Occipital lobe (tissue), 2 donors: ENCODE results near the gene ZNF724. TPM values are rescaled to one million over a fixed set of nuclear protein-coding genes. Genes with fewer than 3 reads are reported as not detected.
"Not testable (repeated sequence)": the region's sequence is repeated elsewhere in the genome, so short reads cannot be mapped to it uniquely, and the experiment has no call there.

ENCODE experiments used
- DNase-seq: peaks from one replicate; lab custom pipeline; 2025; lab: John Stamatoyannopoulos, UW
- total RNA-seq: library from RNA; depleted of rRNA; stranded (reverse); fragments of >200 nt; gene quantifications from one replicate; pipeline ENCODE4 v1.2.3, GENCODE V29; 2014

Gene ZNF724
- total RNA-seq, result 24.8 TPM

DNA sequence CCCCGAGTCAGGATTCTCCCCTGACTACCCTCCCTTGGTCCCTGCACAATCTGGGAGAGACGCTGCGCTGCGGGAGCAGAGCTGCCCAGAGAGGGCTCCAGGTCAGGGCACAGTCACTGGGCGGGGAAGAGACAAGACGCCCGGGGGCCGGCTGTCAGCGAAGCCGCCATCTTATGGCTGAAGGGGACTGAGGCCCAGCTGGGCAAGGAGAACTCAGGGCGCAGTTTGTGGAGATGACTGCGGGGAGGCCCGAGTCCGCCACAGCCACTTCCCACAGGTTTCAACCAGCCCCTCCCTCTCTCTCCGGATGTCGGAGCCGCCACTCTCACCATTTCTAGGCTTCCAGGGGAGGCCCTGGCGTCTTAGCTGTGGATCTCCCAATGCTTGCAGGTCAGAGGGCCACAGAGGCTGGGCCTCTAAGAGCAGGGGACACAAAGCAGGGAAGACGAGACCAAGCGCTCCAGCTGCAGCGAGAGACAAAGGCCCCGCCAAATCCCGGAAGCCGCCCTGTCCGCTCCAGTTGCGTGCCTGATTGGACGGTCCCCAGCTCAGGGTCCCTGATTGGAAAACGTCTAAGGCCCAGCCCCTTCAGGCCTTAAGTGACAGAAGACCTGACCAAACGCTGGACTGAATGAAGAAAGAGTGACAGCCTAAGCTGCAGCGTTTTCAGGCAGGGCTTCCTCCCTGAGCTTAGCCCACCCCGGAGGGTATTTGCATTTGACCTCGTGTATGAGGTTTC, at the start of gene ZNF724:
ZNF724 (minus strand) TSS at position 484 of the 739 bp plus-strand sequence; CDS start at position 332, 152 bp downstream.
- DNase-seq, result peak; percentile 94

GRCh38 chr19:23294141-23294540, 43.9 kb upstream of the ZNF724 start:
- DNase-seq, result no peak

DNA sequence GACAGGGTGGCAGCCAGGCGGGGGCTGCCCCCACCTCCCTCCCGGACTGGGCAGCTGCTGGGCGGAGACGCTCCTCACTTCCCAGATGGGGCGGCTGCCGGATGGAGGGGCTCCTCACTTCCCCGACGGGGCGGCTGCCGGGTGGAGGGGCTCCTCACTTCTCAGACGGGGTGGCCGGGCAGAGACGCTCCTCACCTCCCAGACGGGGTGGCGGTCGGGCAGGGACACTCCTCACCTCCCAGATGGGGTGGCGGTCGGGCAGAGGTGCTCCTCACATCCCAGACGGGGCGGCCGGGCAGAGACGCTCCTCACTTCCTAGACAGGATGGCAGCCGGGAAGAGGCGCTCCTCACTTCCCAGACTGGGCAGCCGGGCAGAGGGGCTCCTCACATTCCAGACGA, 39.8 kb upstream of the ZNF724 start:
- DNase-seq, result not testable (repeated sequence)

- no peak for DNase-seq
Measured at GRCh38 chr19:23287620-23288019, 37.4 kb upstream of the ZNF724 start.

DNA sequence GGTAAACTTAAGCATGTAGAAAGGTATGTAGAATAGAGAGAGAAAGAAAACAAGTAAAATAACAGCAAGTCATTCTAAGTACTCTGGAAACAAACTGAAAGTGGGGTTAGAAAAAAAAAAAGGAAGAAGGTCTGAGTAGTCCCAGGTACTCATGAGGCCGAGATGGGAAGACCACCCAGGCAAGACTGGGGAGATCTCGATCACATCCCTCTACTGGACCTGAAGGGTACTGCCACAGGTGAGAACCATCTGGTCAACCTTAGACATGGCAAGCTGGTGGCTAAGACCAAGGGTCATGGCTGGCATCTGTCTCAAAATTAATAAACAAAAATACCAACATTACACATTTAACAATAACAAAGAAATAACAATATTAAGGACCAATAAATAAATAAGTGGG, 36.3 kb upstream of the ZNF724 start:
- no peak for DNase-seq

- no peak for DNase-seq
Measured at GRCh38 chr19:23285948-23286347, 35.8 kb upstream of the ZNF724 start.

- DNase-seq, result not testable (repeated sequence)
Measured at GRCh38 chr19:23285326-23285725, 35.1 kb upstream of the ZNF724 start.

DNA sequence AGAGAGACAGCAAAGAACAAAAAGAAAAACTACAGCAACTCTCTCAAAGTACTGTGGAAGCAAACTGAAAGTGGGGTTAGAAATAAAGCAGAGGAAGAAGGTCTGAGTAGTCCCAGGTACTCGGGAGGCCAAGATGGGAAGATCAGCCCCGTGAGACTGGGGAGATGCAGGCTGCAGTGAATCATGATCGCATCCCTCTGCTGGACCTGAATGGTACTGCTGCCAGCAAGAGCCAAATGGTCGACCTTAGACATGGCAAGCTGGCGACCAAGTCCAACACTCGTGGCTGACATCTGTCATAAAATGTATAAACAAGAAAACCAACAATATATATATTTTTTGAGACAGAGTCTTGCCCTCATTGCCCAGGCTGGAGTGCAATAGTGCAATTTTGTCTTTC, 33.7 kb upstream of the ZNF724 start:
- no peak for DNase-seq

DNA sequence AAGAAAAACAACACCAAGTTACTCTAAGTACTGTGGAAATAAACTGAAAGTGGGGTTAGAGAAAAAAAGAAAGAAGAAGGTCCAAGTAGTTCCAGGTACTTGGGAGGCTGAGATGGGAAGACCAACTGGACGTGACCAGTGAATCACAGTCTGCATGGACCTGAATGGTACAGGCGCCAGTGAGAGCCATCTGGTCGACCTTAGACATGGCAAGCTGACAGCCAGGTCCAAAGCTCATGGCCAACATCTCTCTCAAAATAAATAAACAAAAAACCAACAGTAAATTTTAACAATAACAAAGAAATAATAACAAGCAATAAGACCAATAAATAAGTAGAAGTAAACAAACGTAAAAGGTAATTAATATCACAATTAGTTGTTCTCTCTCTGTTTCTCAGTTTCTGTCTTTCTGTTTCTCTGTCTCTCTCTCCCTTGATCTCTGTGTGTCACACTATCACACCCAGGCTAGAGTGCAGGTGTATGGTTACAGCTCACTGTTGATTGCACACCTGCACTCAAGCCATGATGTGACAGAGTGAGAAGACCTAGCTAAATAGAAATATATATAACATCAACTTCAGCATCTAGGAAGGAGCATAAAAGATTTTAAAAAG, 31.6 kb upstream of the ZNF724 start:
- DNase-seq, result no peak

DNA sequence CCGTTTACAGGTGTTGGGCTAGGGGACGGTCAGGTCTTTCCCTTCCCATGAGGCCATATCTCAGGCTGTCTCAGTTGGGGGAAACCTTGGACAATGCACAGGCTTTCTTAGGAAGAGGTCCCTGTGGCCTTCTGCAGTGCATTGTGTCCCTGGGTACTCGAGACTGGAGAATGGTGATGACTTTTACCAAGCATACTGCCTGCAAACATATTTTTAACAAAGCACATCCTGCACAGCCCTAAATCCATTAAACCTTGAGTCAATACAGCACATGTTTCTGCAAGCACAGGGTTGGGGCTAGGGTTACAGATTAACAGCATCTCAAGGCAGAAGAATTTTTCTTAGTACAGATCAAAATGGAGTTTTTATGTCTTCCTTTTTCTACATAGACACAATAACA, 27.9 kb upstream of the ZNF724 start:
- DNase-seq, result not testable (repeated sequence)

DNA sequence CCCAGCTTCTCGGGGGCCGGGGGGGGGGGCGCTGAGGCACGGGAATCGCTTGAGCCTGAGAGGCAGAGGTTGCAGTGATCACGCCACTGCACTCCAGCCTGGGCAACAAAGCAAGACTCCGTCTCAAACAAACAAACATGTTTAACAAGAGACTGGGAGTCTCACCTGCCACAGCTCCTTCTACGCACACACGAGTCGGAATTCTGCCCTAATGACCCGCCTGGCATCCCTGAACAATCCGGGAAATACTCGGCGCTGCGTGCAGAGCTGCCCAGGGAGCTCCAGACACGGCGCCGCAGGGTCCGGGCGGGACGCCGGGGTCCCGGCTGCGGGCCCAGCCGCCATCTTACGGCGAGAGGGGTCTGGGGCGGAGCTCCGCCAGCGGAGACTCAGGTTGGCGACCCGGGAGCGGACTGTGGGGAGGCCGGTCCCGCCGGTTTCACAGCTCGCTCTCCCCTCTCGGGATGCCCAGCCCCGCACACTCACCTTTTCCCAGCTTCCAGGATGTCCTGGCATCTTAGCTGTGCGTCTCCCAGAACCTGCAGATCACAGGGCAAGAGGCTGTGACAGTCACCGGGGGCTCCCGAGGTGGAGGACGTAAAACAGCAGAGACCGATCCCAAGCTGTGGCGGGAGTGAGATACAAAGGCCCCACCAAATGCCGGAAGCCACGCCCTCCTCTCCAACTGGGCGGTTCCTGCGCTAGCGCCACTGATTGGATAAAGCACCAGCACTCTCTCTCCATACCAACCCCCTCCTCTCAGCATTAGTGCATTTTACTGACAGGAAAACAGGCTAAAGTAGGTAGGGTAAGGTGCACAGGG, 23.6 kb upstream of the ZNF724 start:
- DNase-seq, result peak; percentile 88

GRCh38 chr19:23273022-23273589, 22.9 kb upstream of the ZNF724 start:
- DNase-seq, result no peak

DNA sequence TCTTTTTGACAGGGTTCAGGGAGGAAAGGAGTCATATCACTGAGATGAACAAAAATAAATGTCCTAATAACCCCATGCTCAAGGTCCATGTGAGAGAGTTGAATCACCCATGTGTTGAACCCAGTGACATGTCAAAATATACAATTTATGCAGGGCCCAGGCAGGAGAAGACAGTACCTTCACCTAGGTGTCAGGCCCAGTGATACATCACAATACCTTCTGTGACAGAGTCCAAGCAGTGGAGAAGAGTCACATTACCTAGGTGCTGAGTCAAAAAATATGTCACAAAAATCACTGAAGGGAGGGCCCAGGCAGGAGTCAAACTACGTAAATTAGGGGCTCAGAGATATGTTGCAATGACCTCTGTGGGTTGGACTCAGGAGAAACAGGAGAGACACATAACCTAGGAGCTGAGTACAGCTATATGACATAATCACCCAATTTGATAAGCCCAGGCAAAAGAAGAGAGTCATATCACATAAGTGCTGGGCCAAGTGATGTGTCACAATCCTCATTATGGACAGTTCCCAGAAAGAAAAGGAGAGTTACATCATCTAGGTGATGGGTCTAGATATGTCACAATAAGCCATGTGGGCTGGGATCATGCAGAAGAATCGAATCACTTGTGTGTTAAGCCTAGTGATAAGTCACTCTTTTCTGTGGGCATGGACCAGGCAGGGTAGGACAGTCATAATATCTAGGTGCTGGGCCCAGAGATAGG, 13.8 kb upstream of the ZNF724 start:
- DNase-seq, result no peak

DNA sequence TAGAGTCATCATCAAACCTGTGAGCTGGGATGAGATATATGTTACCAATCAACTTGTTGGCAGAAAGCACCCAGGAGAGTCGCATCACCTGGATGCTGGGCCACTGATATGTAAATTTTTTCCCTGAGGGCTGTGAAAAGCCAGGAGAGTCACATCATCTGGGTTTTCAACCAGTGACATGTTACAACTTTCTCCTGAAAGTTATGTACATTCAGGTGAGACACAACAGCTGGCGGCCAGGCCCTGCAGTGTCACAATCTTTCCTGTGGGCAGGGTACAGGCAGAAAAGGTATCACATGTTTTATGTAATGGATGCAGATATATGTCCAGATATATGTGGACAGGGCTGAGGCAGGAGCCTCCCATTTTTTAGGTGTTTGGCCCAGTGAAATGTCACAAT, 13.2 kb upstream of the ZNF724 start:
- DNase-seq, result no peak

DNA sequence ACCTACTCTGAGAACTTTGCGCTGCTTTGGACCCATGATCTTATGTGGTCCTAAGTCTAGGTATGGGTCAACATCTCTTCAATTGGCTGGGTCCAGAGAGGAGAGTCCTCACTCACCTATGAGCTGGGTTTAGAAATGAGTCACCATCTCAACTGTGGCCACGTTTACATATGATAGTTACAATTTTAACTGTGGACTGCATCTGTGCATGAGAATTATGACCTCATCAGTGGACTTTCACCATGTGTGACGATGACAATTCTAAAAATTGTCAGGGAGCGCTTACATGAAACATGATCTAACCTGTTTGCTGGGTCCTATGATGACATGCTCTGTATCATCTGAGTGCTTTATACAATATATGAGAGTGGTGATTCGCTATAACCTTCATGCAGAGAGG, 12.7 kb upstream of the ZNF724 start:
- DNase-seq, result no peak

- no peak for DNase-seq
Measured at GRCh38 chr19:23261496-23262020, 11.4 kb upstream of the ZNF724 start.

DNA sequence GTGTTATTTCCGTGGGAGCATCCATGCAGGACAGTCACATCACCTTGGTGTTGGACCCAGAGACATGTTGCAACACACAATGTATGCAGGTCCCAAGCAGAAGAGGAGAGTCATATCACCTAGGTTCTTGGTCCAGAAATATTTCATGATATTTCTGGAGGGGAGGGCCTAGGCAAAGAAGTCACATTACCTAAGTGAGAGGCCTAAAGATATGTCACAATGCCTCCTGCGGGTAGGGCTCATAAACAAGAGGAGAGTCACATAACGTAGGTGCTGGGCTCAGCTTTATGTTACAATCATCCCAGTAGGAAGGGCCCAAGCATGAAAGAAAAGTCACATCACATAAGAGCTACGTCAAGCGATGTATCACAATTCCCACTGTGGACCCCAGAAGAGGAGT, 10.8 kb upstream of the ZNF724 start:
- no peak for DNase-seq

- DNase-seq, result no peak
Measured at GRCh38 chr19:23259961-23260360, 9.8 kb upstream of the ZNF724 start.

DNA sequence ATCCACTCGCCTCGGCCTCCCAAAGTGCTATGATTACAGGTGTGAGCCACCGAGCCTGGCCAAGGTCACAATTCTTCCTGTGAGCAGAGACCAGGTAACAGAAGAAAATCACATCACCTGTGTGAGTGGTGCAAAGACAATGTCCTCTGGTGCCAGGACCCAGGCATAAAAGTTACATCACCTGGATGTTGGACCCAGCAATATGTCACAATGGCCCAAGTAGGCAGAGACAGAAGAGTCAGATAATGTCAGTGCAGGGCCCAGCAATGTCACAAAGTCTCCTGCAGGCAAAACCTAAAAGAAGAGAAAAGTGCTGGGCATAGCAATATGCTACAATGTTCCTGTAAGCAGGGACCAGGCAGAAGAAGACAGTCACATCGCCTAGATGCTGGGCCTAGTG, 5.5 kb upstream of the ZNF724 start:
- DNase-seq, result no peak

GRCh38 chr19:23254141-23254910, 4.1 kb upstream of the ZNF724 start:
- DNase-seq, result no peak
